KMS-11 (cell line): ENCODE data around the gene GRAMD2A.

Experiments
- H2AFZ ChIP-seq: fragments of 200-600 bp; sonication (generic); 2 replicates; pipeline ENCODE4 v1.6.1; 2016; ENCODE audit warnings: antibody characterized with exemption, mixed run types, low read depth
- H3K27ac ChIP-seq: fragments of 200-600 bp; sonication (generic); 2 replicates; pipeline ENCODE4 v1.6.1; 2016; ENCODE audit warnings: mild to moderate bottlenecking, mixed run types
- H3K27me3 ChIP-seq: fragments of 200-600 bp; sonication (generic); 2 replicates; pipeline ENCODE4 v1.6.1; 2017; ENCODE audit warnings: mild to moderate bottlenecking, low read depth, mixed run types, moderate library complexity; ENCODE audit not compliant: insufficient read depth
- H3K36me3 ChIP-seq: fragments of 200-600 bp; sonication (generic); 2 replicates; pipeline ENCODE4 v1.6.1; 2017; ENCODE audit warnings: mild to moderate bottlenecking, mixed run types; ENCODE audit not compliant: insufficient read depth
- H3K4me1 ChIP-seq: fragments of 200-600 bp; sonication (generic); 2 replicates; pipeline ENCODE4 v1.6.1; 2016; ENCODE audit warnings: mild to moderate bottlenecking, low read depth, mixed run types; ENCODE audit not compliant: poor library complexity, severe bottlenecking
- H3K4me2 ChIP-seq: fragments of 200-600 bp; sonication (generic); 2 replicates; pipeline ENCODE4 v1.7.0; 2016; ENCODE audit warnings: mild to moderate bottlenecking, mixed run types
- H3K4me3 ChIP-seq: fragments of 200-600 bp; sonication (generic); IDR thresholded peaks from 2 replicates; pipeline ENCODE4 v1.6.1; 2017; ENCODE audit warnings: low read depth, low read length, mixed read lengths; ENCODE audit not compliant: insufficient read depth
- H3K79me2 ChIP-seq: fragments of 200-600 bp; sonication (generic); 2 replicates; pipeline ENCODE4 v1.6.1; 2016; ENCODE audit warnings: low read depth, mixed run types; ENCODE audit not compliant: insufficient read depth
- H3K9ac ChIP-seq: fragments of 200-600 bp; sonication (generic); 2 replicates; pipeline ENCODE4 v1.6.1; 2016; ENCODE audit warnings: mild to moderate bottlenecking, mixed run types
- H4K20me1 ChIP-seq: fragments of 200-600 bp; sonication (generic); 2 replicates; pipeline ENCODE4 v1.6.1; 2016; ENCODE audit warnings: mild to moderate bottlenecking, mixed run types; ENCODE audit not compliant: insufficient read depth
- CTCF ChIP-seq: fragments of 200-600 bp; sonication (generic); conservative IDR thresholded peaks from 2 replicates; pipeline ENCODE4 v1.6.1; 2017; ENCODE audit warnings: low read depth, mild to moderate bottlenecking, antibody characterized with exemption, low read length, moderate library complexity, mixed read lengths

GRAMD2A gene

GRCh38 chr15:72153269-72154000, 44.2 kb downstream of the GRAMD2A start:
- TF ChIP-seq CTCF = no peak
- Histone ChIP-seq H4K20me1 (no peaks in the 10 kb centered on the region), H3K4me1 (no peaks in the 10 kb centered on the region), H3K9ac (no peak overlapping the region), H3K27ac (no peak overlapping the region), H2AFZ (no peak overlapping the region), H3K4me3 (no peak overlapping the region), H3K27me3 (no peaks in the 10 kb centered on the region), H3K4me2 (no peak overlapping the region), H3K36me3 (no peaks in the 10 kb centered on the region), H3K79me2 (no peaks in the 10 kb centered on the region)

GRCh38 chr15:72147418-72147817, 50.2 kb downstream of the GRAMD2A start:
- no peak overlapping the region for H2AFZ ChIP-seq
- no peak overlapping the region for H3K4me2 ChIP-seq
- H3K27ac ChIP-seq = no peak overlapping the region
- H4K20me1 ChIP-seq = no peaks in the 10 kb centered on the region
- peaks cover 3% of the 10 kb centered on the region for H3K4me1 ChIP-seq
- H3K27me3 ChIP-seq = no peaks in the 10 kb centered on the region; the same call in 1 of the 2 replicates
- no peak overlapping the region for H3K4me3 ChIP-seq
- H3K9ac ChIP-seq = no peak overlapping the region
- H3K79me2 ChIP-seq = no peaks in the 10 kb centered on the region
- no peaks in the 10 kb centered on the region for H3K36me3 ChIP-seq
- TF ChIP-seq CTCF = no peak

GRCh38 chr15:72146934-72147333, 50.7 kb downstream of the GRAMD2A start:
- no peak overlapping the region for H3K27ac ChIP-seq
- no peak overlapping the region for H2AFZ ChIP-seq
- peaks cover 8% of the 10 kb centered on the region for H3K4me1 ChIP-seq
- no peaks in the 10 kb centered on the region for H3K79me2 ChIP-seq
- H4K20me1 ChIP-seq = no peaks in the 10 kb centered on the region
- no peak overlapping the region for H3K4me3 ChIP-seq
- TF ChIP-seq CTCF = no peak
- H3K36me3 ChIP-seq = no peaks in the 10 kb centered on the region
- no peak overlapping the region for H3K9ac ChIP-seq
- no peak overlapping the region for H3K4me2 ChIP-seq
- H3K27me3 ChIP-seq = no peaks in the 10 kb centered on the region; the same call in 1 of the 2 replicates

GRCh38 chr15:72146221-72146620, 51.4 kb downstream of the GRAMD2A start:
- Histone ChIP-seq H3K9ac (no peak overlapping the region), H4K20me1 (no peaks in the 10 kb centered on the region), H3K4me2 (no peak overlapping the region), H3K4me3 (no peak overlapping the region), H3K27me3 (no peaks in the 10 kb centered on the region; the same call in 1 of the 2 replicates), H3K36me3 (no peaks in the 10 kb centered on the region), H3K27ac (no peak overlapping the region), H2AFZ (no peak overlapping the region), H3K79me2 (no peaks in the 10 kb centered on the region), H3K4me1 (peaks cover 15% of the 10 kb centered on the region)
- no peak for TF ChIP-seq CTCF
